T-helper 1 cell treated with Interleukin-12 subunit alpha and Interleukin-12 subunit beta and Interleukin-4 antibody, amounts not matched to agents 30 μg/mL and 1 μg/mL, for 36 hours (primary cell): ENCODE data around the gene MGAT3.

ENCODE experiments used
- H3K27ac Mint-ChIP-seq: one replicate; pipeline ENCODE4 v1.8.0; 2021; ENCODE audit warnings: mild to moderate bottlenecking, mixed read lengths
- H3K27me3 Mint-ChIP-seq: one replicate; pipeline ENCODE4 v1.8.0; 2021; ENCODE audit warnings: low read depth, mixed read lengths
- H3K36me3 Mint-ChIP-seq: one replicate; pipeline ENCODE4 v1.8.0; 2021; ENCODE audit warnings: low read depth, mixed read lengths
- H3K4me1 Mint-ChIP-seq: one replicate; pipeline ENCODE4 v1.8.0; 2021; ENCODE audit warnings: low read depth, mixed read lengths
- H3K4me3 Mint-ChIP-seq: one replicate; pipeline ENCODE4 v1.8.0; 2021; ENCODE audit warnings: mild to moderate bottlenecking, moderate library complexity, mixed read lengths
- H3K9me3 Mint-ChIP-seq: one replicate; pipeline ENCODE4 v1.8.0; 2021; ENCODE audit warnings: mixed read lengths

MGAT3 gene

GRCh38 chr22:39478441-39478850 lies 21.6 kb downstream of the MGAT3 start:
- H3K9me3 Mint-ChIP-seq: no peaks in the 10 kb centered on the region
- H3K36me3 Mint-ChIP-seq: no peaks in the 10 kb centered on the region
- H3K4me1 Mint-ChIP-seq: no peaks in the 10 kb centered on the region
- H3K4me3 Mint-ChIP-seq: no peak overlapping the region
- no peaks in the 10 kb centered on the region for H3K27me3 Mint-ChIP-seq
- H3K27ac Mint-ChIP-seq: no peak overlapping the region

GRCh38 chr22:39479254-39479653 lies 22.4 kb downstream of the MGAT3 start:
- no peaks in the 10 kb centered on the region for H3K36me3 Mint-ChIP-seq
- no peaks in the 10 kb centered on the region for H3K27me3 Mint-ChIP-seq
- H3K27ac Mint-ChIP-seq: no peak overlapping the region
- no peaks in the 10 kb centered on the region for H3K9me3 Mint-ChIP-seq
- H3K4me1 Mint-ChIP-seq: no peaks in the 10 kb centered on the region
- no peak overlapping the region for H3K4me3 Mint-ChIP-seq

GRCh38 chr22:39480557-39480956 lies 23.7 kb downstream of the MGAT3 start:
- Mint-ChIP-seq H3K9me3 (no peaks in the 10 kb centered on the region), H3K27ac (no peak overlapping the region), H3K27me3 (no peaks in the 10 kb centered on the region), H3K4me1 (no peaks in the 10 kb centered on the region), H3K36me3 (no peaks in the 10 kb centered on the region), H3K4me3 (no peak overlapping the region)

- Mint-ChIP-seq H3K9me3 (no peaks in the 10 kb centered on the region), H3K27me3 (no peaks in the 10 kb centered on the region), H3K36me3 (no peaks in the 10 kb centered on the region), H3K27ac (no peak overlapping the region), H3K4me3 (no peak overlapping the region), H3K4me1 (no peaks in the 10 kb centered on the region)
Observed at GRCh38 chr22:39481054-39481453, 24.2 kb downstream of the MGAT3 start.

- Mint-ChIP-seq H3K27ac (no peak overlapping the region), H3K9me3 (no peaks in the 10 kb centered on the region), H3K4me3 (no peak overlapping the region), H3K4me1 (no peaks in the 10 kb centered on the region), H3K36me3 (no peaks in the 10 kb centered on the region), H3K27me3 (no peaks in the 10 kb centered on the region)
Observed at GRCh38 chr22:39481595-39481994, 24.8 kb downstream of the MGAT3 start.

- Mint-ChIP-seq H3K9me3 (no peaks in the 10 kb centered on the region), H3K4me3 (no peak overlapping the region)
Observed at GRCh38 chr22:39482768-39483167, 26.0 kb downstream of the MGAT3 start.

GRCh38 chr22:39486951-39487825 lies 30.4 kb downstream of the MGAT3 start:
- Mint-ChIP-seq H3K27me3 (no peaks in the 10 kb centered on the region), H3K4me1 (peaks cover 5% of the 10 kb centered on the region), H3K27ac (no peak overlapping the region), H3K9me3 (no peaks in the 10 kb centered on the region), H3K36me3 (no peaks in the 10 kb centered on the region), H3K4me3 (no peak overlapping the region)

More at GRCh38 chr22:39482768-39483167, 26.0 kb downstream of the MGAT3 start:
- Mint-ChIP-seq H3K4me1 (no peaks in the 10 kb centered on the region), H3K36me3 (no peaks in the 10 kb centered on the region), H3K27me3 (no peaks in the 10 kb centered on the region), H3K27ac (no peak overlapping the region)

- H3K4me1 Mint-ChIP-seq: peaks cover 5% of the 10 kb centered on the region
- H3K4me3 Mint-ChIP-seq: no peak overlapping the region
- no peak overlapping the region for H3K27ac Mint-ChIP-seq
- H3K27me3 Mint-ChIP-seq: no peaks in the 10 kb centered on the region
- H3K36me3 Mint-ChIP-seq: no peaks in the 10 kb centered on the region
- no peaks in the 10 kb centered on the region for H3K9me3 Mint-ChIP-seq
Observed at GRCh38 chr22:39487826-39488520, 31.2 kb downstream of the MGAT3 start.

- H3K4me1 Mint-ChIP-seq: peaks cover 9% of the 10 kb centered on the region
- no peaks in the 10 kb centered on the region for H3K27me3 Mint-ChIP-seq
- H3K27ac Mint-ChIP-seq: no peak overlapping the region
- no peak overlapping the region for H3K4me3 Mint-ChIP-seq
- no peaks in the 10 kb centered on the region for H3K9me3 Mint-ChIP-seq
- no peaks in the 10 kb centered on the region for H3K36me3 Mint-ChIP-seq
Observed at GRCh38 chr22:39488563-39489083, 31.8 kb downstream of the MGAT3 start.

GRCh38 chr22:39489094-39490068 lies 32.6 kb downstream of the MGAT3 start:
- Mint-ChIP-seq H3K4me1 (peaks cover 9% of the 10 kb centered on the region), H3K36me3 (no peaks in the 10 kb centered on the region), H3K4me3 (no peak overlapping the region), H3K27me3 (no peaks in the 10 kb centered on the region), H3K27ac (no peak overlapping the region), H3K9me3 (no peaks in the 10 kb centered on the region)

- Mint-ChIP-seq H3K9me3 (no peaks in the 10 kb centered on the region), H3K4me3 (no peak overlapping the region), H3K27me3 (no peaks in the 10 kb centered on the region), H3K36me3 (no peaks in the 10 kb centered on the region), H3K27ac (peak overlapping the region; percentile 21), H3K4me1 (peaks cover 12% of the 10 kb centered on the region)
Observed at GRCh38 chr22:39490135-39490798, 33.5 kb downstream of the MGAT3 start.

GRCh38 chr22:39490966-39491680 lies 34.3 kb downstream of the MGAT3 start:
- Mint-ChIP-seq H3K36me3 (no peaks in the 10 kb centered on the region), H3K27ac (no peak overlapping the region), H3K4me1 (peaks cover 12% of the 10 kb centered on the region), H3K27me3 (no peaks in the 10 kb centered on the region), H3K4me3 (no peak overlapping the region), H3K9me3 (no peaks in the 10 kb centered on the region)

GRCh38 chr22:39491696-39492095 lies 34.9 kb downstream of the MGAT3 start:
- no peaks in the 10 kb centered on the region for H3K36me3 Mint-ChIP-seq
- H3K4me1 Mint-ChIP-seq: peaks cover 12% of the 10 kb centered on the region
- no peak overlapping the region for H3K4me3 Mint-ChIP-seq

More at GRCh38 chr22:39491696-39492095, 34.9 kb downstream of the MGAT3 start:
- Mint-ChIP-seq H3K9me3 (no peaks in the 10 kb centered on the region), H3K27ac (no peak overlapping the region), H3K27me3 (no peaks in the 10 kb centered on the region)
